Measurements from ENCODE around the gene MACROD2.

- TF ChIP-seq ZNF707 (tag by site-specific recombination; IDR thresholded peaks at IDR 0.05) (no peak), ZNF133 (tag by site-specific recombination; IDR thresholded peaks at IDR 0.05) (no peak), ZNF792 (tag by site-specific recombination; IDR thresholded peaks at IDR 0.05) (no peak), REPIN1 (tag by site-specific recombination; IDR thresholded peaks at IDR 0.05; ENCODE audit: low read depth) (no peak), MEIS1 (CRISPR knock-in tag; IDR thresholded peaks at IDR 0.05; ENCODE audit: borderline replicate concordance) (no peak), ZNF776 (tag by site-specific recombination; IDR thresholded peaks at IDR 0.05; ENCODE audit: borderline replicate concordance) (no peak), ZNF423 (tag by site-specific recombination; IDR thresholded peaks at IDR 0.05) (no peak), CTCF (tag by site-specific recombination; IDR thresholded peaks at IDR 0.05) (no peak), PRDM10 (tag by site-specific recombination; IDR thresholded peaks at IDR 0.05) (no peak), ZBTB21 (tag by site-specific recombination; IDR thresholded peaks at IDR 0.05) (no peak), PRDM1 (tag by site-specific recombination; IDR thresholded peaks at IDR 0.05) (no peak), REST (tag by site-specific recombination; IDR thresholded peaks at IDR 0.05) (no peak)
These were observed 677.8 kb downstream of the MACROD2 start for GRCh38 chr20:14673164-14673563.
